Vagina (tissue), 2 donors: Measurements from ENCODE around the gene OR5D14.

Source experiments
- CTCF ChIP-seq, 3 experiments: fragments of 450-650 bp in 2 of 3; fragments of 200-600 bp in 1 of 3; sonication (generic) in 1 of 3; IDR thresholded peaks; one replicate each; pipeline ENCODE4 v1.5.1; 2017 to 2019; ENCODE audit warnings: antibody characterized with exemption in 3 of 3, mild to moderate bottlenecking in 2 of 3, moderate library complexity in 2 of 3
- POLR2A ChIP-seq, 2 donors: fragments of 450-650 bp; IDR thresholded peaks; one replicate each; pipeline ENCODE4 v1.6.1; 2017; ENCODE audit warnings: antibody characterized with exemption in 2 of 2, mild to moderate bottlenecking in 2 of 2, moderate library complexity in 2 of 2
- POLR2AphosphoS5 ChIP-seq, 2 donors: sonication (generic); formaldehyde crosslinking; IDR thresholded peaks; one replicate each; pipeline ENCODE4 v1.9.0; 2017; ENCODE audit warnings: antibody characterized with exemption in 2 of 2, mild to moderate bottlenecking in 2 of 2, low read depth in 1 of 2; ENCODE audit not compliant: insufficient read depth in 1 of 2

DNA sequence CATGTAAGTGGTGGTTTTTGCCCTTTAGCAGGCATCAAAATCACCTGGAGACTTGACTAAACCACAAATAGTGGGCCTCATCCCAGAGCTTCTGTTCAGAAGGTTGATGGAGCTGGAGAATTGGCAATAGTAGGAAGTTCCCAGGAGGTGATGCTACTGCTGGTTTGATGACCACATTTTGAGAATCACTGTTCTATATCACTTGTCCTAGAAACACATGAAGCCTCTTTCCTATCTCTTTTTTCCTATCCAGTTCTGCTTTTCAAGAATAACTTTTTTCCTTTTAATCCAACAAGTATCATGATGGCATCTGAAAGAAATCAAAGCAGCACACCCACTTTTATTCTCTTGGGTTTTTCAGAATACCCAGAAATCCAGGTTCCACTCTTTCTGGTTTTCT, 22.2 kb upstream of the OR5D14 start, which contains the start of gene OR5D13:
- TF ChIP-seq CTCF (IDR thresholded peaks at IDR 0.05) (no peak), POLR2A (IDR thresholded peaks at IDR 0.05) (no peak), POLR2AphosphoS5 (IDR thresholded peaks at IDR 0.05; ENCODE audit: insufficient read depth in 1 of 2, low read depth in 1 of 2) (no peak)
